GM11168 (cell line): ENCODE measurements around the gene PIERCE2.
"Not testable (repeated sequence)": the region's sequence is repeated elsewhere in the genome, so short reads cannot be mapped to it uniquely, and the experiment has no call there.

Experiments
- in situ Hi-C: fragments of 300-500 bp; cut with MboI; formaldehyde crosslinking; loops from one replicate; pipeline ENCODE4 v1.12.0; 2022; ENCODE audit warnings: low sequenced_read_pairs; ENCODE audit not compliant: unreplicated experiment

PIERCE2 gene

GRCh38 chr15:55420171-55420866, 12.0 kb downstream of the PIERCE2 start:
- in situ Hi-C loops: no loop called here

- in situ Hi-C loops: no loop called here
Observed at GRCh38 chr15:55422089-55422488, 13.8 kb downstream of the PIERCE2 start.

DNA sequence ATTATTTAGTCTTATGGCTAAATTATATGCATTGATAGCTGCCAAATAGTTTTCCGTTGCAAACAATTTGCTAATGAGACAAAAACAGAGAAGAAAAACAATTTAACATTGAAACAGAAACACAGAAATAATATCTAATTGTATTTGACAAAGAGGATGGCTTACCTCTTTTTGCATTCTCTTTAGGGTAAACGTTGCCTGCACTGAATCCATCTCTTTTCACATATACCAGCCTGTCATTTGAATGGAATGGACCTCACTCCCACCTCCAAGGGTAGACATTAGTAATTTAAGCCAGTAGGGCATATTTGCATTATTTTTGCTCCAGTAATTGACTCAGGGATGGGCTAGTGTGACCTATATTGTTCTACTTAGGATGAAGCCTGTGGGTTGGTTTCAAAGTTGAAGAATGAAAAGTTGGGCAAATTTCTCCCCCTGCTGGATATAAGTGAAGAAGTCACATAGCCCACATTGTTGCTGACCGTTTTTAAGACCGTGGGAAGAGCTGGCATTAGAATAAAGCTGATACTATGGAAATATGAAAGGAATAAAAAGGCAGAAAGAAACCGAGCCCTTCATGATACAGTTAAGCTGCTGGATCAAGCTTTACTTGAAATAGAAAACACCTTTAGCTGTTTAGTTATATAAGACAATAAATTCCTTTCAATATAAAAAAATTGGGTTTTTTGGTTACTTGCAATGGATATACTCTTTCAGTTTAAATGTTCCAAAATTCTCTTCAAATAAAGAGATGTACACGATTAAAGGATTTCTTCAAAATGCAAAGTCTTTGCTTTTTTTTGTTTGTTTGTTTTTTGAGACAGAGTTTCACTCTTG, 26.9 kb downstream of the PIERCE2 start:
- in situ Hi-C loops: loop anchor here (10.0 kb wide), 1 partner anchor 220 kb away; no protein-coding TSS in a partner anchor

GRCh38 chr15:55443141-55443540, 34.8 kb downstream of the PIERCE2 start:
- in situ Hi-C loops: not testable (repeated sequence)

DNA sequence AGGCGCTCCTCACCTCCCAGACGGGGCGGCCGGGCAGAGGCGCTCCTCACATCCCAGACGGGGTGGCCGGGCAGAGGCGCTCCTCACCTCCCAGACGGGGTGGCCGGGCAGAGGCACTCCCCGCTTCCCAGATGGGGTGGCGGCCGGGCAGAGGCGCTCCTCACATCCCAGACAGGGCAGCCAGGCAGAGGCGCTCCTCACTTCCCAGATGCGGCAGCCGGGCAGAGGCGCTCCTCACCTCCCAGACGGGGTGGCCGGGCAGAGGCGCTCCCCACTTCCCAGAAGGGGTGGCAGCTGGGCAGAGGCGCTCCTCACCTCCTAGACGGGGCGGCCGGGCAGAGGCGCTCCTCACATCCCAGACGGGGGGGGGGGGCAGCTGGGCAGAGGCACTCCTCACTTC, 37.6 kb downstream of the PIERCE2 start:
- in situ Hi-C loops: not testable (repeated sequence)

GRCh38 chr15:55446379-55447029, 38.2 kb downstream of the PIERCE2 start:
- in situ Hi-C loops: not testable (repeated sequence)

DNA sequence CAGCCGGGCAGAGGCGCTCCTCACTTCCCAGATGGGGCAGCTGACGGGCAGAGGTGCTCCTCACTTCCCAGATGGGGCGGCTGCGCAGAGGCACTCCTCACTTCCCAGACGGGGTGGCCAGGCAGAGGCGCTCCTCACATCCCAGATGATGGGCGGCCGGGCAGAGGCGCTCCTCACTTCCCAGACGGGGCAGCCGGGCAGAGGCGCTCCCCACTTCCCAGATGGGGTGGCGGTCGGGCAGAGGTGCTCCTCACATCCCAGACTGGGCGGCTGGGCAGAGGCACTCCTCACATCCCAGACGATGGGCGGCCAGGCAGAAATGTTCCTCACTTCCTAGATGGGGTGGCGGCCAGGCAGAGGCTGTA, 38.7 kb downstream of the PIERCE2 start:
- in situ Hi-C loops: not testable (repeated sequence)

DNA sequence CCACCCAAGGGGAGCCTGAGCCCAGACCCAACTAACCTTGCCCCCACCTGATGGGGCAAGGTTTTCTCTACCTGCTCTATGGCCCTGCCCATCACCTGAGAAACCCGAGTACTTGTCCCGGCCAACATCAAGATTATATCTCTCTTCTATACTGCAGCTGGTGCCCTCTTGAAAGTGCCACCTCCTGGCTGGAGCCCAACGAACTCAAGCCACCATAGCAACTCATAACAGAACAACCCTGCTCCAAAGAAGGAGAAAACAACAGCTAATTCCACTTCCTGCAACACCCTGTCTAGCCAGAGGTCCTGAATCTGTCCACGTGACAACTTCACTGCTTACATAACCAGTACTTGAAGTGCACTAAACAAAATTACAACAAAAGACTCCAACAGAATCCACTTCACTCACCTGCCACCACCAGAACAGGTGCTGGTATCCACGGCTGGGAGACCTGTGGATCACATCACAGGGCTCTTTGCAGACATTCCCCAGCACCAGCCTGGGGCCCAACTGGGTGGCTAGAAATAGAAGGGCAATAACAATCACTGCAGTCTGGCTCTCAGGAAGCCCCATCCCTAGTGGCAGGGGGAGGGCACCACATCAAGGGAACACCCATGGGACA, 49.2 kb downstream of the PIERCE2 start:
- in situ Hi-C loops: no loop called here

DNA sequence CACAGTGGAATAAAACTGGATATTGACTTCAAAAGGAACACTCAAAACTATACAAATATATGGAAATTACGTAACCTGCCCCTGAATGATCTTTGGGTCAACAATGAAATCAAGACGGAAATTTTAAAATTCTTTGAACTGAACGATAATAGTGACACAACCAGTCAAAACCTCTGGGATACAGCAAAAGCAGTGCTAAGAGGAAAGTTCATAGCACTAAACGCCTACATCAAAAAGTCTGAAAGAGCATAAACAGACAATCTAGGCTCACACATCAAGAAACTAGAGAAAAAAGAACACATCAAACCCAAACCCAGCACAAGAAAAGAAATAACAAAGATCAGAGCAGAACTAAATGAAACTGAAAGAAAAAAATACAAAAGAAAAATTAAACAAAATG, 53.2 kb downstream of the PIERCE2 start:
- in situ Hi-C loops: no loop called here

DNA sequence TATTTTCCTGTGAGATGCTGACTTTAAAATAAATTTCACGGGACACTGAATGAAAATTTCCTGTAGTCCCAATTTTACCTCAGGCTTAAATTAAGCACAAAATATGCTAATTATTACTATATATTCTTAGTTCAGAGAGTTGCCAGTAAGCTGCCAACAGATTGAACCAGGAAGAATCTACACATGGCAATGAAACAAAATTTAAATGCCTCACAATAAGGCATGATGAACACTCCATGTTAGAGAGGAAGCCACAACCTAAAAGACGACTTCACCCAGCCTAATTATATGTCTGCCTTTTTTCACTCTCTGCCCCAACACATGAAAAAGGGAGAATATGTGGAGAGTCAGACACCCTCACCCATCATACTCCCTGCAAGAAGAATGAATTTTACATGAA, 60.0 kb downstream of the PIERCE2 start:
- in situ Hi-C loops: no loop called here
